H1 (cell line): ENCODE results near the gene PCGF3. TPM values are rescaled to one million over a fixed set of nuclear protein-coding genes. Genes with fewer than 3 reads are reported as not detected.
"Not testable (repeated sequence)": the region's sequence is repeated elsewhere in the genome, so short reads cannot be mapped to it uniquely, and the experiment has no call there.

Source experiments
- CTCF ChIA-PET: fragments of 300-600 bp; sonication (Branson Sonifier 250); formaldehyde crosslinking; loops from one replicate; lab custom pipeline; 2021; ENCODE audit not compliant: partially characterized antibody; lab: Charles Lee
- POLR2A ChIA-PET: fragments of 300-600 bp; sonication (Branson Sonifier 250); formaldehyde crosslinking; loops from one replicate; lab custom pipeline; 2021; ENCODE audit warnings: inconsistent platforms; ENCODE audit not compliant: partially characterized antibody; lab: Charles Lee
- DNase-seq, 2 experiments: peaks; one replicate each; pipeline versions ENCODE4 v3.0.0 to v3.0.0-alpha.2; 2010 to 2022; ENCODE audit warnings: low spot score in 2 of 2, low read depth in 1 of 2, mixed read lengths in 1 of 2
- FAIRE-seq: peaks from 2 replicates; lab custom pipeline; 2011; peaks lifted over from hg19 to GRCh38; lab: Jason Lieb, UNC
- H2AFZ ChIP-seq: 2 replicates; pipeline ENCODE4 v1.8.1; 2012; ENCODE audit warnings: low read length, inconsistent platforms
- H2AK5ac ChIP-seq: 2 replicates; pipeline ENCODE4 v1.6.1; 2013; ENCODE audit warnings: low read depth, low read length
- H2BK120ac ChIP-seq: replicated peaks from 2 replicates; pipeline ENCODE3; 2013; ENCODE audit warnings: low read depth, low read length, inconsistent platforms
- H2BK12ac ChIP-seq: 2 replicates; pipeline ENCODE4 v1.6.1; 2013; ENCODE audit warnings: low read depth, low read length
- H2BK15ac ChIP-seq: 2 replicates; pipeline ENCODE4 v1.6.1; 2013; ENCODE audit warnings: low read length
- H2BK20ac ChIP-seq: 2 replicates; pipeline ENCODE4 v1.6.1; 2013; ENCODE audit warnings: low read length
- H2BK5ac ChIP-seq: 2 replicates; pipeline ENCODE4 v1.6.1; 2013; ENCODE audit warnings: low read depth, low read length
- H3K14ac ChIP-seq: 2 replicates; pipeline ENCODE4 v1.6.1; 2013; ENCODE audit warnings: inconsistent platforms; ENCODE audit not compliant: insufficient read length
- H3K18ac ChIP-seq: 2 replicates; pipeline ENCODE4 v1.6.1; 2013; ENCODE audit warnings: low read length; ENCODE audit errors: extremely low read depth
- H3K23ac ChIP-seq: 2 replicates; pipeline ENCODE4 v1.6.1; 2013; ENCODE audit warnings: inconsistent platforms; ENCODE audit not compliant: insufficient read length
- H3K23me2 ChIP-seq: 2 replicates; pipeline ENCODE4 v1.6.1; 2013; ENCODE audit warnings: low read depth, low read length
- H3K27ac ChIP-seq: 2 replicates; pipeline ENCODE4 v1.6.1; 2011; ENCODE audit warnings: low read depth, low read length, inconsistent platforms
- H3K27me3 ChIP-seq, 4 experiments: replicated peaks in 1 of 4; 1 replicate in 1 of 4; 2 replicates in 3 of 4; pipeline versions ENCODE4 v1.6.1 to v1.8.1; 2011 to 2013; ENCODE audit warnings: low read length in 3 of 4, mild to moderate bottlenecking in 3 of 4, inconsistent platforms in 2 of 4, mixed read lengths in 2 of 4, moderate library complexity in 1 of 4; ENCODE audit not compliant: control insufficient read depth in 3 of 4, insufficient read depth in 3 of 4; ENCODE audit errors: extremely low read depth in 1 of 4
- H3K36me3 ChIP-seq, 4 experiments: 2 replicates each; pipeline versions ENCODE4 v1.6.1 to v1.8.1; 2011 to 2013; ENCODE audit warnings: mild to moderate bottlenecking in 4 of 4, low read length in 3 of 4, moderate library complexity in 2 of 4, control low read depth in 1 of 4, inconsistent platforms in 1 of 4; ENCODE audit not compliant: insufficient read depth in 4 of 4, control insufficient read depth in 2 of 4
- H3K4ac ChIP-seq: replicated peaks from 2 replicates; pipeline ENCODE3; 2013; ENCODE audit warnings: low read length, low read depth, mixed read lengths, inconsistent platforms; ENCODE audit not compliant: insufficient read length
- H3K4me1 ChIP-seq, 4 experiments: replicated peaks in 1 of 4; 1 replicate in 1 of 4; 2 replicates in 3 of 4; pipeline versions ENCODE4 v1.6.1 to v1.8.1; 2011 to 2013; ENCODE audit warnings: low read length in 3 of 4, inconsistent platforms in 2 of 4, mixed read lengths in 1 of 4; ENCODE audit not compliant: insufficient read depth in 4 of 4, control insufficient read depth in 3 of 4
- H3K4me2 ChIP-seq, 2 experiments: 2 replicates each; pipeline versions ENCODE4 v1.6.1 to v1.8.1; 2011 to 2013; ENCODE audit warnings: low read depth in 2 of 2, low read length in 2 of 2, control low read depth in 1 of 2, inconsistent platforms in 1 of 2, mild to moderate bottlenecking in 1 of 2; ENCODE audit not compliant: insufficient read depth in 1 of 2
- H3K4me3 ChIP-seq, 4 experiments: fragments of 200-600, 300-600 bp in 1 of 4; sonication (generic), shearing (Covaris generic), sonication (Bioruptor Twin) in 1 of 4; 2 replicates each; pipeline versions ENCODE4 v1.5.1 to v1.8.1; 2011 to 2016; ENCODE audit warnings: low read length in 4 of 4, low read depth in 3 of 4, control low read depth in 2 of 4, inconsistent platforms in 2 of 4, mild to moderate bottlenecking in 2 of 4, mixed read lengths in 1 of 4, moderate library complexity in 1 of 4; ENCODE audit not compliant: insufficient read depth in 2 of 4; ENCODE audit errors: extremely low read depth in 1 of 4
- H3K56ac ChIP-seq: replicated peaks from 2 replicates; pipeline ENCODE3; 2013; ENCODE audit warnings: low read depth, mild to moderate bottlenecking, mixed read lengths, low read length, inconsistent platforms; ENCODE audit not compliant: insufficient read length
- H3K79me1 ChIP-seq: 2 replicates; pipeline ENCODE4 v1.6.1; 2013; ENCODE audit warnings: low read depth, low read length, control low read depth
- H3K79me2 ChIP-seq, 2 experiments: 2 replicates each; pipeline versions ENCODE4 v1.6.1 to v1.8.1; 2012 to 2013; ENCODE audit warnings: low read length in 2 of 2, mild to moderate bottlenecking in 2 of 2, inconsistent platforms in 1 of 2; ENCODE audit not compliant: insufficient read depth in 2 of 2, control insufficient read depth in 1 of 2
- H3K9ac ChIP-seq, 4 experiments: replicated peaks in 1 of 4; 1 replicate in 1 of 4; 2 replicates in 3 of 4; pipeline versions ENCODE4 v1.6.1 to v1.8.1; 2011 to 2013; ENCODE audit warnings: low read depth in 3 of 4, low read length in 3 of 4, control low read depth in 2 of 4, mild to moderate bottlenecking in 2 of 4, moderate library complexity in 2 of 4, inconsistent platforms in 1 of 4; ENCODE audit errors: extremely low read depth in 1 of 4
- H3K9me3 ChIP-seq, 2 experiments: 2 replicates each; pipeline versions ENCODE4 v1.6.1 to v1.8.1; 2012 to 2013; ENCODE audit warnings: mild to moderate bottlenecking in 2 of 2, moderate library complexity in 2 of 2, control low read depth in 1 of 2, inconsistent platforms in 1 of 2, low read depth in 1 of 2, low read length in 1 of 2, mixed read lengths in 1 of 2; ENCODE audit not compliant: insufficient read depth in 2 of 2
- H4K20me1 ChIP-seq, 2 experiments: replicated peaks in 1 of 2; 2 replicates each; pipeline versions ENCODE3 to v1.8.1; 2011 to 2013; ENCODE audit warnings: inconsistent platforms in 2 of 2, low read length in 2 of 2, mild to moderate bottlenecking in 1 of 2; ENCODE audit not compliant: insufficient read depth in 2 of 2, control insufficient read depth in 1 of 2
- H4K5ac ChIP-seq: 2 replicates; pipeline ENCODE4 v1.6.1; 2013; ENCODE audit warnings: low read length, low read depth, mixed read lengths, inconsistent platforms; ENCODE audit not compliant: insufficient read length
- H4K8ac ChIP-seq: 2 replicates; pipeline ENCODE4 v1.8.0; 2013; ENCODE audit warnings: mild to moderate bottlenecking, moderate library complexity, low read length, inconsistent platforms; ENCODE audit not compliant: insufficient read depth; ENCODE audit errors: extremely low read depth
- H4K91ac ChIP-seq: replicated peaks from 2 replicates; pipeline ENCODE3; 2013; ENCODE audit warnings: low read length, mixed read lengths, inconsistent platforms; ENCODE audit not compliant: insufficient read length
- POLR2A ChIP-seq, 2 experiments: IDR thresholded peaks; 1 replicate in 1 of 2; 2 replicates in 1 of 2; pipeline ENCODE4 v1.6.1; 2011; ENCODE audit warnings: low read depth in 2 of 2, low read length in 2 of 2, mild to moderate bottlenecking in 2 of 2; ENCODE audit errors: control extremely low read depth in 1 of 2
- WGBS, 2 experiments: shearing (Covaris generic) in 1 of 2; methylation state at CpG; one replicate each; pipeline versions ENCODE4 v1.1.6 to v1.1.7; 2013 to 2015; ENCODE audit warnings: low lambda C conversion rate in 2 of 2, mixed read lengths in 2 of 2, inconsistent platforms in 1 of 2, low coverage in 1 of 2, missing lambda C conversion rate in 1 of 2; ENCODE audit not compliant: insufficient replicate concordance in 2 of 2, insufficient coverage in 1 of 2, insufficient read length in 1 of 2; ENCODE audit errors: extremely low coverage in 1 of 2, missing lambda C conversion rate in 1 of 2; 5-methylcytosine and 5-hydroxymethylcytosine counted together
- polyA plus RNA-seq, 7 experiments: library from polyadenylated mRNA; depleted of rRNA in 3 of 7; stranded (reverse) in 5 of 7; unstranded in 2 of 7; fragments of >200 nt in 5 of 7; fragments of 200-250 nt in 2 of 7; gene quantifications; 1 replicate in 5 of 7; 2 replicates in 1 of 7; 4 replicates in 1 of 7; pipeline versions ENCODE4 v1.2.1 to v1.2.3, GENCODE V29; 2011 to 2013; ENCODE audit warnings: missing spikeins in 2 of 7, mixed read lengths in 2 of 7
- total RNA-seq: library from RNA; stranded (reverse); fragmentation: NEBNext Ultra II Directional; extraction: Animal tissue kit (Norgen Biotek cat#: 25700); gene quantifications from 2 replicates; pipeline ENCODE4 v1.2.1, GENCODE V29; 2021

PCGF3 gene
- total and polyA plus RNA-seq, 2 of the 8 experiments (the other 6 are each of a cell fraction or from before 2014, with no cell fraction given) = 52.7 to 52.9 TPM

DNA sequence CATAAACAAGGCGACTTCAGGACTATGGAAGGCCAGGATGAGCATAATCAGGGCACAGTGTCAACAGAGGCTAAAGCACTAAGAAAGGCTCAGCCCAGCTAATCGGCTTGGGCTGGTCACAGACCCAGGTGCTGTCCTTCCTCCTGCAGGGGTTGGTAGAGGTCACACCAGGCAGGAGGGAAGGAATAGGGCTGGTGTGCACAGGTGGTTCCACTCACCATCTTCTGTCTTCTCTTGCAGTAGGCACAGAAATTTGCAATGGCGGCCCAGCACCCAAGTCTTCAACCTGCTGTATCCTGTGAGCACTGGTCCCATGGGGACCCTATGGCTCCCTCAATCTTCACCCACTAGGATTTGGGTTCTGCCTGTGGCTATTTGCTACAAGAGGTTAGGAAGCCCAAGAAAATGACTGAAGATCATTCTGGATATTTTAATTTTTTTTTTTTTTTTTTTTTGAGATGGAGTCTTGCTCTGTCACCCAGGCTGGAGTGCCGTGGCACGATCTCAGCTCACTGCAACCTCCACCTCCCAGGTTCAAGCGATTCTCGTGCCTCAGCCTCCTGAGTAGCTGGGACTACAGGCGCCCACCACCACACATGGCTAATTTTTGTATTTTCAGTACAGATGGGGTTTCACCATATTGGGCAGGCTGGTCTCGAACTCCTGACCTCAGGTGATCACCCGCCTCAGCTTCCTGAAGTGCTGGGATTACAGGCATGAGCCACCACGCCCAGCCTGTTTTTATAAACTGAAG, 35.6 kb upstream of the PCGF3 start:
- not testable (repeated sequence) for H3K27me3 ChIP-seq

More for the DNA sequence above, 35.6 kb upstream of the PCGF3 start:
- not testable (repeated sequence) for H3K79me1 ChIP-seq, H3K18ac ChIP-seq, H3K4ac ChIP-seq, H3K4me1 ChIP-seq, H4K20me1 ChIP-seq, H4K8ac ChIP-seq, H2BK20ac ChIP-seq, FAIRE-seq, DNase-seq, H2BK5ac ChIP-seq, H4K5ac ChIP-seq, H3K9ac ChIP-seq, H2BK12ac ChIP-seq, H4K91ac ChIP-seq, H3K23ac ChIP-seq, H3K9me3 ChIP-seq, H3K27ac ChIP-seq, H3K14ac ChIP-seq, H2BK15ac ChIP-seq, H2AFZ ChIP-seq, H2AK5ac ChIP-seq, H3K56ac ChIP-seq, H3K4me3 ChIP-seq, H3K79me2 ChIP-seq, H3K4me2 ChIP-seq, H2BK120ac ChIP-seq
- WGBS, 2 experiments = 82% methylated on average over 8 of the region's 11 CpGs; no CpG with 5 or more reads in 1 of the 2 experiments
- CTCF ChIA-PET = interaction anchor here (1.1 kb wide), 1 partner anchor 52 kb away, joined by 3 read pairs; no protein-coding TSS in a partner anchor
- peak in 1 of 2 experiments; percentile 41; a peak in 2 of 3 replicates for TF ChIP-seq POLR2A (IDR thresholded peaks at IDR 0.05; ENCODE audit: control extremely low read depth in 1 of 2, low read depth in 2 of 2, low read length in 2 of 2)
- POLR2A ChIA-PET = interaction anchor here (0.6 to 1.6 kb wide), 2 partner anchors 11 to 529 kb away, joined by 4 to 5 read pairs; no protein-coding TSS in a partner anchor
- Histone ChIP-seq H3K36me3 (peaks cover 8 to 25% (median 13%) of the 10 kb centered on the region in 4 experiments), H3K23me2 (peaks cover 11% of the 10 kb centered on the region; the same call in 1 of the 2 replicates)
